ENCODE data around the gene CEACAM16.

- TF ChIP-seq CTCF (IDR thresholded peaks at IDR 0.05; ENCODE audit: insufficient read depth, low read length) (no peak), POLR2AphosphoS5 (IDR thresholded peaks at IDR 0.05; ENCODE audit: low read depth) (no peak), REST (IDR thresholded peaks at IDR 0.05; ENCODE audit: insufficient replicate concordance, low read depth) (no peak), GABPA (IDR thresholded peaks at IDR 0.05; ENCODE audit: low read depth) (no peak)
Observed at GRCh38 chr19:44698492-44699201, at the start of gene CEACAM16.
